GM12891 (cell line): ENCODE results near the gene TYRO3.
"Not testable (repeated sequence)": the region's sequence is repeated elsewhere in the genome, so short reads cannot be mapped to it uniquely, and the experiment has no call there.

Source experiments
- DNase-seq: peaks from one replicate; pipeline ENCODE4 v3.0.0; 2011; ENCODE audit warnings: low spot score; ENCODE audit not compliant: insufficient read length
- FAIRE-seq: peaks from 2 replicates; lab custom pipeline; 2011; peaks lifted over from hg19 to GRCh38; lab: Jason Lieb, UNC
- PAX5 ChIP-seq: IDR thresholded peaks from 2 replicates; pipeline ENCODE4 v1.6.1; 2011; ENCODE audit warnings: low read length, moderate library complexity, mild to moderate bottlenecking; ENCODE audit not compliant: insufficient read depth, severe bottlenecking
- POLR2A ChIP-seq: IDR thresholded peaks from 2 replicates; pipeline ENCODE4 v1.6.1; 2011; ENCODE audit warnings: low read depth, low read length, control low read depth
- POLR2AphosphoS5 ChIP-seq: IDR thresholded peaks from 2 replicates; pipeline ENCODE4 v1.6.1; 2011; ENCODE audit warnings: low read depth, low read length, control low read depth
- POU2F2 ChIP-seq: IDR thresholded peaks from 2 replicates; pipeline ENCODE4 v1.6.1; 2011; ENCODE audit warnings: low read depth, mild to moderate bottlenecking, control low read depth, low read length, moderate library complexity
- SPI1 ChIP-seq: IDR thresholded peaks from 2 replicates; pipeline ENCODE4 v1.6.1; 2011; ENCODE audit warnings: low read depth, low read length, control low read depth
- TAF1 ChIP-seq: IDR thresholded peaks from 2 replicates; pipeline ENCODE4 v1.6.1; 2011; ENCODE audit warnings: low read depth, low read length, control low read depth

The TYRO3 gene

GRCh38 chr15:41568350-41569017, 9.5 kb downstream of the TYRO3 start:
- TF ChIP-seq TAF1 = no peak
- no peak for TF ChIP-seq PAX5
- no peak for TF ChIP-seq POLR2A
- no peak for TF ChIP-seq POU2F2
- TF ChIP-seq POLR2AphosphoS5 = no peak
- no peak for TF ChIP-seq SPI1
- DNase-seq = no peak
- no peak for FAIRE-seq

DNA sequence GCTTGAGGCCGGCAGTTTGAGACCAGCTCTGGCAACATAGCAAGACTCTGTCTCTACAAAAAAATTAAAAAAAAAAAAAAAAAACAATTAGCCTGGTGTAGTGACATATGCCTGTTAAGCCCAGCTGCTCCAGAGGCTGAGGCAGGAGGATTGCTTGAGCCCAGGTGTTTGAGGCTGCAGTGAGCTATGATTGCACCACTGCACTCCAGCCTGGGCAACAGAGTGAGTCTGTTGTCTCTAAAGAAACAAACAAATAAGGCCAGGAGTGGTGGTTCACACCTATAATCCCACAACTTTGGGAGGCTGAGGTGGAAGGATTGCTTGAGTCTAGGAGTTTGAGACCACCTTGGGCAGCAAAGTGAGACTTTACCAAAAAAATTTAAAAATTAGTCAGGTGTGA, 10.2 kb downstream of the TYRO3 start:
- not testable (repeated sequence) for FAIRE-seq, DNase-seq

DNA sequence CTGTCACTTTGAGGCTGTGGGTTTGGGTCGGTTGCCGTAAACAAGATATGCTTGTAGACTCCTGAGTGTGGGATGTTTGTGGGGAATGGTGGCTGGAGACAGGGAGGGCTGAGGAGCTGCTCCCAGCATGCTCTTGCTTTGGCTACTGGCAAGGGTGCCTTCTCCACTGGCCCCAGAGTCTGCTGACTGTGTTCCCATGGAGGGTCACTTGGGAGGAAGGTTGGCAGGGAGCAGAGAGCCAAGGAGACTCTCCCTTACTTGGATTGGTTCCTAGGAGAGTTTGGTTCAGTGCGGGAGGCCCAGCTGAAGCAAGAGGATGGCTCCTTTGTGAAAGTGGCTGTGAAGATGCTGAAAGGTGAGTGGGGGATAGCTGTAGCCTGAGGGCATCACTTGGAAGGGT, 11.8 kb downstream of the TYRO3 start:
- TF ChIP-seq POU2F2 = no peak
- no peak for TF ChIP-seq SPI1
- no peak for TF ChIP-seq POLR2AphosphoS5
- no peak for TF ChIP-seq TAF1
- no peak for TF ChIP-seq POLR2A
- no peak for TF ChIP-seq PAX5
- no peak for FAIRE-seq
- no peak for DNase-seq

GRCh38 chr15:41571948-41572347, 12.9 kb downstream of the TYRO3 start:
- no peak for FAIRE-seq
- TF ChIP-seq SPI1 (no peak), POLR2A (no peak), POLR2AphosphoS5 (no peak), TAF1 (no peak), PAX5 (no peak), POU2F2 (no peak)
- no peak for DNase-seq

- FAIRE-seq (no peak), DNase-seq (no peak)
- TF ChIP-seq TAF1 = no peak
- no peak for TF ChIP-seq SPI1
- TF ChIP-seq POLR2AphosphoS5 = no peak
- TF ChIP-seq POU2F2 = no peak
- no peak for TF ChIP-seq PAX5
- TF ChIP-seq POLR2A = no peak
These were observed 13.9 kb downstream of the TYRO3 start for GRCh38 chr15:41572866-41573265.

DNA sequence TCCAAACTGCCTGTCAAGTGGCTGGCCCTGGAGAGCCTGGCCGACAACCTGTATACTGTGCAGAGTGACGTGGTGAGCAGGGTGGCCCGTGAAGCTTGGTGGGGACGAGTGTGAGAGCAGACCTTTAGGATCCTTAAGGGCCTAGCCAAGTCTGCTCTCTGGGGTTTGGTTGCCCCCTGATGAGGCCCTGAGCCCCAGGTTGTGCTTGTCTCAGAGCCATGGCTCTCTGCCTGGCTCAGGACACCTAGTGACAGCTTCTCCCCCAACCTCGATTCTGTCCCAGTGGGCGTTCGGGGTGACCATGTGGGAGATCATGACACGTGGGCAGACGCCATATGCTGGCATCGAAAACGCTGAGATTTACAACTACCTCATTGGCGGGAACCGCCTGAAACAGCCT, 14.4 kb downstream of the TYRO3 start:
- no peak for FAIRE-seq
- no peak for TF ChIP-seq POU2F2
- no peak for DNase-seq

- no peak for FAIRE-seq
- DNase-seq = no peak
- TF ChIP-seq POU2F2 (no peak), TAF1 (no peak), SPI1 (no peak), POLR2AphosphoS5 (no peak)
These were observed 15.1 kb downstream of the TYRO3 start for GRCh38 chr15:41574158-41574557.

GRCh38 chr15:41575282-41575681, 16.3 kb downstream of the TYRO3 start:
- FAIRE-seq = no peak
- no peak for TF ChIP-seq POU2F2
- no peak for TF ChIP-seq TAF1
- TF ChIP-seq POLR2AphosphoS5 = no peak
- no peak for TF ChIP-seq SPI1
- TF ChIP-seq PAX5 = no peak
- DNase-seq = no peak

- FAIRE-seq (no peak), DNase-seq (no peak)
- TF ChIP-seq PAX5 = no peak
- TF ChIP-seq POLR2AphosphoS5 = no peak
- TF ChIP-seq POLR2A = no peak
- TF ChIP-seq SPI1 = no peak
- no peak for TF ChIP-seq POU2F2
- no peak for TF ChIP-seq TAF1
These were observed 19.1 kb downstream of the TYRO3 start for GRCh38 chr15:41577863-41578735.

- DNase-seq = no peak
- FAIRE-seq = no peak
- no peak for TF ChIP-seq POLR2AphosphoS5
- no peak for TF ChIP-seq SPI1
- no peak for TF ChIP-seq PAX5
- no peak for TF ChIP-seq POU2F2
- TF ChIP-seq POLR2A = no peak
- TF ChIP-seq TAF1 = no peak
These were observed 19.8 kb downstream of the TYRO3 start for GRCh38 chr15:41578736-41579383.
